ENCODE results near the gene MROH2A. TPM values are rescaled to one million over a fixed set of nuclear protein-coding genes. Genes with fewer than 3 reads are reported as not detected.

The MROH2A gene
- total RNA-seq, 2 donors from 2014 or later, result 2.3 TPM; not detected in 1

DNA sequence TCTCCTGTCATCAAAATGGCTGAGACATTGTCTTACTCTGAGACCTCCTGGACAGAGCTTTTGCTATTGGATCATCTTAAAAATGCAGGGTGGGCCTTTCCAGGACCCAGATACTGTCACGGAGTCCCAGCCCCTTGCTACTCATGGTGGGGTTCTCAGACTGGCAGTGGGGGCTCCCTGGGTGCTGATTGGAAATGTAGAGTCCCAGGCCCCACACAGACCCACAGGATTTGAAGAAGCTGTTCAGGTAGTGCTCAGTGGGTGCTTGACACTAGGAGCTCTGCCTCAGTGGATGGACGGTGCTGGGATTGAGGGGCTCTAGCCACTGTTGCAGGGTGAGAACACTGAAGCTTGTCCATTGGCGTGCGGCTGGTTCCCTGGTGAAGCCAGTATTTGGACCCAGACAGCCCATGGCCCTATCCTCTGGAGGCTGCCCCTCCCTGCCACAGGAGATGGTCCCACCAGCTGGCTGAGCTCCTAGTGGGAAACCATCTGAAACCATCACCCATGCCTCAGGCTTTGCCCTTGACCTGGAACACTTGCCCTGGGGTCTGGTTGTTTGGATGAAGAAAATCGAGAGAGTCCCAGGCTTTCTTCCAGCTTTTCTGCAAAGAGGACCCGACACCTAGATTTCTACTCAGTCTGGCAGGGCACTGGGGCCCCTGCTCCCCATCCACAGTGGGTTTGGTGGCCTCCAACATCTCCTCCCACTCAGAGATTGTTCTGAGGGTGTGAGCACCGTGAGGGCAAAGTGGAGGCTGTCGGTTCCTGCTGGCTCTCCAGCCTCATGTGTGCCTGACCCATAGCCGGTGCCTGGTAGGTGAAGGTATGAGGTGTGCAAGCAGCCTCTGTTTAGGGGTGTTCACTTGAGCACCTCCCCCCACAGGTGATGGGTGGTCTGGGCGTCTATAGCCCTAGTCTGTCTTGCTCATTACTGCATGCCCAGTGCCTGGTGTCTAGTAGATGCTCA is 30.1 kb downstream of the MROH2A start:
- Histone ChIP-seq H3K27ac (no peak overlapping the region), H3K27me3 (replicated peaks; ENCODE audit: insufficient read depth) (no peaks in the 10 kb centered on the region), H3K36me3 (no peaks in the 10 kb centered on the region), H3K4me1 (replicated peaks) (no peaks in the 10 kb centered on the region), H3K4me3 (no peak overlapping the region), H3K9me3 (no peaks in the 10 kb centered on the region)
- intact Hi-C loops (cut with DNase I), result no loop called here
- DNase-seq (ENCODE audit: low spot score), result no peak
- WGBS, result 75% methylated on average over 10 of the region's 10 CpGs
- no peak for TF ChIP-seq POLR2AphosphoS5 (IDR thresholded peaks at IDR 0.05)
- no peak for TF ChIP-seq POLR2A (IDR thresholded peaks at IDR 0.05)
- TF ChIP-seq, protein P1, sequence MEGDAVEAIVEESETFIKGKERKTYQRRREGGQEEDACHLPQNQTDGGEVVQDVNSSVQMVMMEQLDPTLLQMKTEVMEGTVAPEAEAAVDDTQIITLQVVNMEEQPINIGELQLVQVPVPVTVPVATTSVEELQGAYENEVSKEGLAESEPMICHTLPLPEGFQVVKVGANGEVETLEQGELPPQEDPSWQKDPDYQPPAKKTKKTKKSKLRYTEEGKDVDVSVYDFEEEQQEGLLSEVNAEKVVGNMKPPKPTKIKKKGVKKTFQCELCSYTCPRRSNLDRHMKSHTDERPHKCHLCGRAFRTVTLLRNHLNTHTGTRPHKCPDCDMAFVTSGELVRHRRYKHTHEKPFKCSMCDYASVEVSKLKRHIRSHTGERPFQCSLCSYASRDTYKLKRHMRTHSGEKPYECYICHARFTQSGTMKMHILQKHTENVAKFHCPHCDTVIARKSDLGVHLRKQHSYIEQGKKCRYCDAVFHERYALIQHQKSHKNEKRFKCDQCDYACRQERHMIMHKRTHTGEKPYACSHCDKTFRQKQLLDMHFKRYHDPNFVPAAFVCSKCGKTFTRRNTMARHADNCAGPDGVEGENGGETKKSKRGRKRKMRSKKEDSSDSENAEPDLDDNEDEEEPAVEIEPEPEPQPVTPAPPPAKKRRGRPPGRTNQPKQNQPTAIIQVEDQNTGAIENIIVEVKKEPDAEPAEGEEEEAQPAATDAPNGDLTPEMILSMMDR (IDR thresholded peaks at IDR 0.05), result no peak

- TF ChIP-seq POLR2A (IDR thresholded peaks at IDR 0.05) (no peak), POLR2AphosphoS5 (IDR thresholded peaks at IDR 0.05) (no peak)
- TF ChIP-seq, protein P1 (IDR thresholded peaks at IDR 0.05), result no peak
- DNase-seq (ENCODE audit: low spot score), result no peak
- Histone ChIP-seq H3K4me3 (no peak overlapping the region), H3K27me3 (replicated peaks; ENCODE audit: insufficient read depth) (no peaks in the 10 kb centered on the region), H3K4me1 (replicated peaks) (no peaks in the 10 kb centered on the region), H3K27ac (no peak overlapping the region), H3K36me3 (no peaks in the 10 kb centered on the region), H3K9me3 (no peaks in the 10 kb centered on the region)
- 88% methylated on average over 6 of the region's 6 CpGs for WGBS
- intact Hi-C loops (cut with DNase I), result no loop called here
Observed at GRCh38 chr2:233810385-233810784, 32.3 kb downstream of the MROH2A start.

DNA sequence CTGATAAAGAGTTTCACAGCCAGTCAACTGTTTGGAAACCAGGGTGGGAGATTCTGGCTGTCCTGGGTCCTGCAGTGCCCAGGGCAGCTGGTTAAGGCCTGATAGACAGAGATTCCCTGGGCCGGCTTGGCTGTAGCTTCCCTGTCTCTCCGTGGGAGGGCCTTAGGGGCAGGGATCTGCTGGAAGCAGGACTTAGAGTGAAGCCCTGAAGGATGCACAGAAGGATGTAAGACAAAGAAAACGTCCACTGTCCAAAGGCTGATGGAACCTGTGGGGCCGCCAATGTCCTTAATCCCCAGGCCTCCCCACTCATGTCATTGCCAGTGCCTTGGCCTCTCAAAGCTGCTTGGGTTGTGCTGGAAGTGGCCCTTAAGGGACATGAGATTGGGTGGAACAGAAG is 33.0 kb downstream of the MROH2A start:
- WGBS, result 86% methylated on average over 4 of the region's 4 CpGs
- Histone ChIP-seq H3K9me3 (no peaks in the 10 kb centered on the region), H3K27me3 (replicated peaks; ENCODE audit: insufficient read depth) (no peaks in the 10 kb centered on the region), H3K36me3 (no peaks in the 10 kb centered on the region), H3K4me3 (no peak overlapping the region), H3K27ac (no peak overlapping the region), H3K4me1 (replicated peaks) (no peaks in the 10 kb centered on the region)
- intact Hi-C loops (cut with DNase I), result no loop called here
- no peak for DNase-seq (ENCODE audit: low spot score)
- TF ChIP-seq, protein P1 (IDR thresholded peaks at IDR 0.05), result no peak
- TF ChIP-seq POLR2A (IDR thresholded peaks at IDR 0.05) (no peak), POLR2AphosphoS5 (IDR thresholded peaks at IDR 0.05) (no peak)

- no peak overlapping the region for H3K27ac ChIP-seq
- no peaks in the 10 kb centered on the region for H3K27me3 ChIP-seq (replicated peaks; ENCODE audit: insufficient read depth)
- no peak overlapping the region for H3K4me3 ChIP-seq
- no peaks in the 10 kb centered on the region for H3K36me3 ChIP-seq
- no peak for DNase-seq (ENCODE audit: low spot score)
- intact Hi-C loops (cut with DNase I), result no loop called here
- TF ChIP-seq, protein P1 (IDR thresholded peaks at IDR 0.05), result no peak
- TF ChIP-seq POLR2AphosphoS5 (IDR thresholded peaks at IDR 0.05) (no peak), POLR2A (IDR thresholded peaks at IDR 0.05) (no peak)
- no peaks in the 10 kb centered on the region for H3K9me3 ChIP-seq
- H3K4me1 ChIP-seq (replicated peaks), result no peaks in the 10 kb centered on the region
- 91% methylated on average over 8 of the region's 8 CpGs for WGBS
Observed at GRCh38 chr2:233811732-233812131, 33.6 kb downstream of the MROH2A start.

Measured in prostate gland (tissue), 2 donors.